GM19035 (cell line): ENCODE data around the gene INHBA.

Source experiments
- ATAC-seq: cut with Tn5 transposase; IDR thresholded peaks from one replicate; pipeline ENCODE4 v1.9.1; 2021; ENCODE audit not compliant: unreplicated experiment

The INHBA gene

DNA sequence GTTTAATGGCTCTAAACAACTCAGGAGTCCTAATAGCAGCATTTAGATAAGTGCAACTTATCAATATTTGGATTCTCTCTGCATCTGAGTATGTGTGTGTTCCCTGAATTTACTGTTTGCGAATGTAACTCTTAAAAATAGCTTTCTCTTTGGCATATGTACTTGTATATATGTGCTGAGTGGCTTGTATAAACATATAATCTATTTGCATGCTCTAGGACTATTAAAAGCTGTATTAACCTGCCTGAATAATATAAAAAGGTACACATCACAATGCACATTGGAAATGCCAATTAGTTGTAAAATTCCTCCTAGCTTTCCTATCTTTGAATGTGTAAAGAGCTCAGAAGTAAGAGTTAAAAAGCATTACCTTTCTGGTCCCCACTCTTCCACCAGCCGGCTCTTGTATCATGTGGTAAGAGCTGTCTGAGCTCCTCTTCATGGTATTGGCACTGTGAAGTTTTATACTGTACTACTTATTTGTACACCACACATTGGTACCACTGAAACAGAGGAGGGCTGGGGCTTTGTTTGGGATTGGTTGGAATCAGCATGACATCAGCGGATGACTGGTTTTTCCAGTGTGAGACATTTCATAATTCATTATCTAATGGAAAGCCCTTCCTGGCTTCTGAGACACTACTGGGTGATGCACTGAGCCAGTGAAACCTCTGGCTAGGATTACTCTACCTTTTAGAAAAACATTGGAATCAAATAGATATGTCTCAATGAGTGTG is at the start of gene INHBA:
Gene INHBA (minus strand): TSS at position 456 of the 737 bp plus-strand sequence. CDS start 2,716 bp downstream, outside the sequence.
- no peak for ATAC-seq

DNA sequence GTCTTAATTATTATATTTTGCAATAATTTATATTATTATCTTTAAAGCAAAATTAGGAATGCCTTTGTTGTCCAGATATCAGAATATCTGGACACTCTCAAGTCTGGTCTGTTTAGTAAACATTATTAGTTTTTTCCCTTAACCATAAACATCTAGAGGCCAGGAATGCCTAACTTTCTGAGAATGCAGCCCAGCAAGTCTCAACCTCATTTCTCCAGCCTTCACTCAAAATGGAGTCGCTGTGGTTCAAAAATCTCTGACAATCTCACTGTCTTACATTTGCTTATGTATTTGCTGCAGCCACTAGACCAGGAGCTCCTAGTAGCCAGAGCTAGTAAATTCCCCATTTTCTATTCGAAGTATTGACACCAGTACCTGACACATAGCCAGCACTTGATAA is 49.7 kb upstream of the INHBA start:
- ATAC-seq, result no peak

DNA sequence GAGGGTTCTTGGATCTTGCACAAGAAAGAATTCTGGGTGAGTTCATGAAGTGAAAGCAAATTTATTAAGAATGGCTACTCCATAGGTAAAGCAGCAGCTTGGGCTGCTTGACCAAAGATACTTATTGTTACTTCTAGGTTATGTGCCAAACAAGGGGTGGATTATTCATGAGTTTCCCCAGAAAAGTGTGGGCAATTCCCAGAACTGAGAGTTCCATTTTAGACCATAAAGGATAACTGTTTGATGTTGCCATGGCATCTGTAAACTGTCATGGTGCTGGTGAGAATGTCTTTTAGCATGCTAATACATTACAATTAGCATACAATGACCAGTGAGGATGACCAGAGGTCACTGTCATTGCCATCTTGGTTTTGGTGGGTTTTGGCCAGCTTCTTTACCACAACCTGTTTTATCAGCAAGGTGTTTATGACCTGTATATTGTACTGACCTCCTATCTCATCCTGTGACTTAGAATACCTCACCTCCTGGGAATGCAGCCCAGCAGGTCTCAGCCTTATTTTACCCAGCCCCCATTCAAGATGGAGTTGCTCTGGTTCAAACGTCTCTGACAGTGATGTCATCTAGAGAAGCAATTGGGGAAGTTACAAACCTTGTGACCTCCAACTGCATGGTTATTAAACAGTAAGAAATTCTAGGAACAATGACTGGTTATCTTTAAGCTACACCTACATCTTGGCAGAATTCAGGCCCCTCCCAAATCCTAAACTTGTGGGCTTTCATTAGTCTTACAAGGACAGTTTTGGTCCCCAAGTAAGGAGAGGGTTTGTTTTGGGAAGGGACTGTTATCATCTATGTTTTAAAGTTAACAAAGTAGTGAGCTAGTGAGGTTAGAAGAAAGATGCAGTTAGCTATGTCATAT is 48.0 kb upstream of the INHBA start:
- no peak for ATAC-seq

GRCh38 chr7:41747961-41748360 is 45.1 kb upstream of the INHBA start:
- ATAC-seq, result no peak

GRCh38 chr7:41745451-41745850 is 42.6 kb upstream of the INHBA start:
- ATAC-seq, result no peak

- no peak for ATAC-seq
These were observed 41.3 kb upstream of the INHBA start for GRCh38 chr7:41744161-41744560.

DNA sequence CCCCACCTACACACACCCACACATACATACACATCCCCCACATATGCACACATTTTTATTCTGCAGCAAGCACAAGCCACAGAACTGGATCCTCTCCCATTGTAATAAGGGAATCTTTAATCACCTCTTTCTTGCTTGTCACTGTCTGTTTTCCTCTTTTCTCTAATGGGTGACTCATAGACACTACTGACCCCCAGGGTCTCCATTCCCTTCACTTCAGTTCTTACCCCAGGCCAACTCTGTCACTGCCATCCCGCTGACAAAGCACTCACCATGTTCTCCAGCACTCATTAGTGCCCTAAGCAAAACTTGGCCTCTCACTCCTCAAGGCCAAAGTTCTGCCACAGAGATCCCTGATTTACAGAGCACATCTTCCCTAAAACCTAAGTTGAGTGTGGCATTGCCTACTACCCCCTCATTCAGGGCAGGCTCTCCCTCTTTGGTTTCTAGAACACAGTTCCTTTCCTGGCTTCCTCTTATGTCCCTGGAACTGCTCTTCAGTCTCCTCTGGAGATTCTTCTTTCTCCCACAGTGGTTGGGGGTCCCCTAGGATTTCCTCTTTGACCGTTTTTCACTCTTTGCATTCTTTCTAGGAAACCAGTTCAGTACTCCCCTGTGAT is 39.6 kb upstream of the INHBA start:
- no peak for ATAC-seq

- no peak for ATAC-seq
These were observed 35.9 kb upstream of the INHBA start for GRCh38 chr7:41738806-41739205.

- ATAC-seq, result no peak
These were observed 35.4 kb upstream of the INHBA start for GRCh38 chr7:41738336-41738735.

- ATAC-seq, result no peak
These were observed 32.3 kb upstream of the INHBA start for GRCh38 chr7:41735206-41735605.

GRCh38 chr7:41732843-41733306 is 30.0 kb upstream of the INHBA start:
- ATAC-seq, result no peak

GRCh38 chr7:41732436-41732785 is 29.5 kb upstream of the INHBA start:
- ATAC-seq, result no peak

DNA sequence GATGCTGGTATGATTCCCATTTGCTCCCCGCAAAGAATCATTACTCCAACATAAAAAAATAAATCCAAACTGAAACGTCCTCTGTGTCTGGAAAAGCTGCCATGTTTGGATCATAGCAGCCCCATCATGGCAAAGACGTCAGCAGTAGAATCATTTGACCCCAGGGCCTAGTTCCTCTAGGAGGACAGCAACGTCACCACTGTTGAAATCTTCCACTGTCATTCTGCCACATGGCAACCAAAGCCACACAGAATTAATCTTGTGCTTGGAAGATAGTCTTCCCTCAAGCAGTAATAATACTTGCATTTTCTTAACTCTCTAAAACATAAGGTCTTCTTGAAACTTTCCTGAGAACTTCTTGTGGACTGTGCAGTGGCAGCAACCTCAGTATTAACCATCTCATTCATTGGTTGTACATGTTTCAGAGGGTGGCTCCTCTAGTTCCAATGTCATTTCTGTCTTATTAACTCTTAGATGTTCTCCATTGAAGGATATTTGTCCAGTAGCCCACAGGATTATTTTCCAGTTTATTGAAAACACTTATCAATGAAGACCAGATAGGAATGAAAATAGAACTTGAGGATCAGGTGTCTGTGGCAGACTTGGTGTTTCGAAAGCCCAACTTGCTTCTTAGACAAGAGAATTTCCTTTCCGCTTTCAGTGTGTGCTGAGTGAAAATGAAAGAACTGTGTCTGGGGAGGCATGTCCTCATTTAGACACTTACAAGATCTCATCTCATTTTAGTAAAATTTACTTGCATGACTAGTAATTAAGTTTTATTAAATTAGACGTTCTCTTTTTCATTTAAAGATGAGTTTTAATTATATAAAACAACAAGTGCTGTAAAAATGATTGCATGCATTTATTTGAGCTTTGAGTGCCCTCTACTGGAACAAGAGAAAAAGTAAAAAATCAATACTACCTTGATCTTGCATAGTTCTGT is 28.9 kb upstream of the INHBA start:
- peak; percentile 97 for ATAC-seq

DNA sequence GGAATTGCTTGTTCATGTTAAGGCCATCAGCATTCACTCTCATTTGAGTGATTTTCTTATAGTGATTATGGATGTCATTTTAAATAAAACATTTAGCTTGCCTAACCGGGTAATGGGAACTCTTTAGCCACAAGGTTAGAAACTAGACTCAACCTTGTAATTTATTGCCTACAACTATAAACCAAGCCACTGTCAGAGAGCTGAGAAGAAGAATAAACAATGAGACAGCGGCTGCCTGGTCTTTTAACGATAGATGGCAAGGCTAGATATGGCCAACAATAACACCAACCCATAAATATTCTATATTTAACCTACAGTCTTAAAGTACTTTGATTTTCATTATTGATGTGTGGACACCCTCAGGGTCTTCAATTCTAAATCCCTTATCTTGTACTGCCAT is 27.8 kb upstream of the INHBA start:
- ATAC-seq, result no peak

DNA sequence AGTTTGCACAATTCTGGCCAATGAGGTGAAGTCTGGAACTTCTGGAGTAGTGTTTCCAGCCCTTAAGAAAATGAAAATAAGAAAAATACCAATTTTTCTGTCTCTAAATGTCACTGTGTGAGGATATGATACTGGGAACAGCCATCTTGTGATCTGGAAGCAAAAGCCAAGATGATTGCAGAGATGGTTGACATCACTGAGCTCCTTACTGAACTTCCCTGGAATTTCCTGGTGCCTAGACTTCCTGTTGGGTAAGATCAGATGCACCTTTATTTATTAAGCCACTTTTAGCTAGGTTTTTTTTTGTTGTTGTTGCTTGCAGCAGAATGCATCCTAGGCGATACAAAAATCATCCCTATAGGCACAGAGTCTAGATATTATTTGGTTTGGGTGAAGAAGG is 27.3 kb upstream of the INHBA start:
- ATAC-seq, result no peak

DNA sequence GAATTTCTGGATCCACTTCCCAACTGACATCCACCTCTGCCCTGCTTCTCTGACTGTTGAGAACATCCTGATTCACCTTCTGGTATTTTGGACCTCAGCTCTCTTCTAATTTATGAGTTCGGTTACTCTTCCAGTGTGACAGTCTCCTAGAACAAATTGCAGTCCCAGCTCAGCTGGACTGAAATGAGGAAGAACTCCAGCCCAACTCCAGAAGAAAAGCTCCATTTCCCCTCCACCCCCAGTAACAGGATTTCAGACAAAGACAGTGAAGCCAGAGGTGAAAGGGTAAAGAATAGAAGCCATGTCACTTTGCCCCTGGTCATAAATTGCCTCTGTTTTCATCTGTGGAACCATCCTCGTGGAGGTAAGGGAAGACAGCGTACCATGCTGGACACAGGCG is 26.2 kb upstream of the INHBA start:
- ATAC-seq, result no peak

- no peak for ATAC-seq
These were observed 22.1 kb upstream of the INHBA start for GRCh38 chr7:41725013-41725412.

DNA sequence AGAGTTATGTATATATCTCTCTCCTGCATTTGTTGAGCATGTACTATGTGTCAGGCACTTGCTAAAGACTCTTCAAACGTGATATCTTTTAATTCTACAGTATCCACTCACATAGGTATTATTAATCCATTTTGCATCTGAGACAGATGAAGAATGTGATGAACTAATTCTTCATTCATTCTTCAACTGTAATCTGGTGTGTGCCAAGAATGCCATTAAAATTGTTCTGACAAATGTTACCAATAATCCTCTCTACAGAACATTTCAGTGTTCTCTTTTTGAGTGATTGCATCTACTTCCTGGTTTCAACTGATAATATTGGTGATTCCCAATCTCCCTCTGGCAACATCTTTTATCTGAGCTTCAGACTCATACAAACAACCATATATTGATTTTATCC is 18.0 kb upstream of the INHBA start:
- ATAC-seq, result no peak

DNA sequence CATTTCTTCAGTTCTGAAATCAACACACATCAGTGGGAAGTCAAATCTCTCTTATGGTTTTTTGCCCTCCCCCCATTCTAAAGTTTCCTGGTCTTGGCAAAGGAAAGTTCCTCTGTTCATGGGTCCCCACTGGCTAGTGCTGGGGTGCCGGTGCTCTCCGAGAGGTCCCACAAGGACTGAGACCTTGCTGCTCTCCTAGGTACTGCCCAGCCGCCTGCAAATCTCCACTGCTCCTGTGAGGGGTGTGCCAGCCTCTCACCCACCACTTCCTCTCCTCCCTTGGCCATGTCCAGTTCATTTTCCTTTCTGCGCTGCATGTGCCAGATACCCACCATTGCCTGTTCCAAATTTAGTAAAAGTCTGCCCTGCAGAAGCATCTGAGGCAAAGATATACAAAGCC is 17.2 kb upstream of the INHBA start:
- no peak for ATAC-seq

DNA sequence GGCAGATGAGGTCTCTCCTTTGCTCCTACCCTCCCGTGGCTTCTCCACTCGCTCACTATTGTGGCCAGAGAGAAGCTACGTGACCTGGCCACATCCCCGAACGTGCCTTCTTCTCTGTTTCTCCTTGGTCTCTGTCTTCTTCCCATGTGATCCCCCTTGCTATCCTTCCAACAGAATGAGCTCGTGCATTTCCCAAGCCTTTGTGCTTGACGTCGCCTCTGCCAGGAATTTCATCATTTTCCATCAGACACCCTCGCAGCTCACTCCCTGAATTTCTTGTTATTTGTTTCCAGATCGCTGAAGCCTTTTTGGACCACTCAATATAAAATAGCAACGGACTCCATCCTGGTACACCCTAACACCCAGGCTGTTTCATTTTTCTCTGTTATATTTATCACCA is 13.8 kb upstream of the INHBA start:
- ATAC-seq, result no peak

DNA sequence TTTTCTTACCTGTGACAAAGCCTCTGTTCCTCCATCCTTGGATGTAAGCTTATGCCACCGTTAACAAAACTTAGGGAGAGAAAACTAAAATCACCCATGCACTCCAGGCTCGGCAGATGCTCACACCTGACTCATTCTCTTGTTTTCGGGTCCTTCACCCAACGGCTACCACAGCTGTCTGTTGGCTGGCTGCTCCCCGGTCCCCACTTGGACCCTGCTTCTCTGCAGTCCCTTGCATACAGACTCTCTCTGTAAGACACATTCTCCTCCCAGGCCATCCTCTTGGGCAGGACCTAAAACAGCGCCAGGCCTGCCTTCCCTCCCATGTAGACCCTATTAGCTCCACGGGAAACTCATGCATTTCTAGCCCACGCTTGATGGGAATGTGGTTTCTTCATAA is 12.1 kb upstream of the INHBA start:
- no peak for ATAC-seq
